ENCODE measurements around the gene DVL1.

DNA sequence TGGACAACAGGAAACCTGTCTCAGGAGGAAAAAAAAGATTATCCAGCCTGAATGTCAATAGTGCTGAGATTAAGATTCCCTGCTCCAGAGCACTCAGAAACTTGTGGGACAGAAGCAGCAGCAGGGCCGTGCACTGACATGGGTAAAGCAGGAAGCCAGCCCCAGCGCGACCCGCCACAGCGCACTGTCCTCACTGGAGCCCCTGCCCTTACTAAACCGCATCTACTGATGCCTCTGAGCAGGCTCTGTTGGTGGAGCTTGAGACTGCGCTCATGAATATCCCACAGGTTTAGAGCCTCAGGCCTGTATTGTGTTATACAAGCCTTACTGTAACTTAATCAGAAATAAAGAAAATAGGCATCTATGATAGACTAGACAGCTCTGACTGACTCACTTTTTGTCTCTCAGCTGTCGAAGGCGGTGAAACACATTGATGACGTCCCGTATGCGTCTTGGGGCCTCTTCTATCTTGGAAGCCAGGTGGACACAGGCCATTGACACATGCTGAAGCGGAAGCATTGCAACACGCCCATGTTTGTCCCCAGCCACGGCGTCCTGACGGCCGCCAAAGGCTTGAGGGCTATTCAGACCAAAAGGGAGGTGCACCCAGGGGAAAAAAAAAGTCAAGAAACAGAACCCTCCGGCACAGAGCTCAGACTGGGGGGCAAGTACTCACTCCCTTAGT lies 48.8 kb upstream of the DVL1 start:
- TF ChIP-seq SUZ12 (IDR thresholded peaks at IDR 0.05; ENCODE audit: extremely low read depth, insufficient read depth, insufficient read length) (no peak), ZNF274 (IDR thresholded peaks at IDR 0.05; ENCODE audit: low read depth, low read length) (no peak)

All from NT2/D1 (cell line).